ENCODE data around the gene SPRED2.

The SPRED2 gene

GRCh38 chr2:65402323-65402722 is 30.1 kb downstream of the SPRED2 start:
- no peak for DNase-seq (ENCODE audit: low read depth, low spot score)
- no peak for TF ChIP-seq CTCF (IDR thresholded peaks at IDR 0.05; ENCODE audit: low read depth, low read length)
- in situ Hi-C loops (cut with HindIII; ENCODE audit: low sequenced_read_pairs), result no loop called here
- H3K4me3 ChIP-seq (ENCODE audit: low read depth, low read length), result no peak overlapping the region

DNA sequence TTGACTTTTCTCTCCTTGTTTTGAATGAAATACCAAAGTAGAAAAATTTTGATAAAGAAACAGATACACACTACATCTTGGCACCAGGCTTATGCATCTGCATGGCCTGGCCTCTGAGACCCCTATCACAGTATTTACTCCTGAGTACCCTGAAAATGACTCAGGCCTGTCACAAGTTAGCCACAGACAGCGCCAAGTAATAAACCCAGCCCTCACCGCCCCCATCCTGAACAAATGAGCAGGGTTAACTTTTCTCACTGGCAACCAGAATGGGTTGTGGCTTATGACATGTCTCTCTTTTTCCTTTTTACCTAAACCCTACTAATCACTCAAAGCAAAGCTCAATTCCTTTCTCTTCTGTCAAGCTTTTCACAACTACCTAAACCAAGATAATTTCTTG is 35.3 kb downstream of the SPRED2 start:
- in situ Hi-C loops (cut with HindIII; ENCODE audit: low sequenced_read_pairs), result no loop called here
- no peak for TF ChIP-seq CTCF (IDR thresholded peaks at IDR 0.05; ENCODE audit: low read depth, low read length)
- peak; percentile 46 for DNase-seq (ENCODE audit: low read depth, low spot score)
- no peak overlapping the region for H3K4me3 ChIP-seq (ENCODE audit: low read depth, low read length)

DNA sequence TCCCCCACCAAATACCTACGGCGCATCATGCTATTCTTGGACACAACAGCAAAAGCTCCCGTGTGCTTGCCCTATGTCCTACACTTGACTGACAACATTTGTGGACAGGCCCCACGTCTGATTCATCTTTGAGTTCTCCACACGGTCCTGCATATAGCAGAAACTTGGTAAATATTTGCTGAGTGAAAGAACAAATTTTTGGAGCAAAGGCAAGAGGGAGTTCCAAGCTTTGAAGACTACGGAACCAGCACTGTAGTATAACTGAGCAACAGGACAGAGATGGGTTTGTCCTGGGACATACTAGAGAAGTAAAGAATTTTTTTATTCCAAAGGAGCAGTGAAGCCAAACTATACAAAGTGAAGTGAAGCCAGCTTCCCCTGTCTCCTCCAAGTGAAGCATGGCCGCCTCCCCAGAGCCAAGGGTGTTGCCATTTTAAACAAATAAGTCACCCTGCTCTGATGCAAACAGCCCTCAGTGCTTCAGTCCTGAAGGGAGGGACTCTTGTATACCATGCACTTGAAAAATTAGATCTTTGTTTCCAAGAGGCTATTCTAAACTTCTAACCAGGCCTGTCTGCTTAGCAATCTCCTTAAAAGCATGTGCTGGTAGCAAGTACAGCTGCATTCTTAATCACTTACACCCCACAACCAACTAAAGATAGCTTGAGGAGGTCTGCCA is 35.9 kb downstream of the SPRED2 start:
- in situ Hi-C loops (cut with HindIII; ENCODE audit: low sequenced_read_pairs), result no loop called here
- DNase-seq (ENCODE audit: low read depth, low spot score), result peak; percentile 49
- no peak overlapping the region for H3K4me3 ChIP-seq (ENCODE audit: low read depth, low read length)
- TF ChIP-seq CTCF (IDR thresholded peaks at IDR 0.05; ENCODE audit: low read depth, low read length), result no peak

- in situ Hi-C loops (cut with HindIII; ENCODE audit: low sequenced_read_pairs), result no loop called here
- peak; percentile 62 for DNase-seq (ENCODE audit: low read depth, low spot score)
- no peak overlapping the region for H3K4me3 ChIP-seq (ENCODE audit: low read depth, low read length)
- TF ChIP-seq CTCF (IDR thresholded peaks at IDR 0.05; ENCODE audit: low read depth, low read length), result no peak
These were observed 36.6 kb downstream of the SPRED2 start for GRCh38 chr2:65395621-65396347.

GRCh38 chr2:65393743-65394422 is 38.5 kb downstream of the SPRED2 start:
- in situ Hi-C loops (cut with HindIII; ENCODE audit: low sequenced_read_pairs), result no loop called here
- DNase-seq (ENCODE audit: low read depth, low spot score), result no peak
- H3K4me3 ChIP-seq (ENCODE audit: low read depth, low read length), result no peak overlapping the region
- no peak for TF ChIP-seq CTCF (IDR thresholded peaks at IDR 0.05; ENCODE audit: low read depth, low read length)

DNA sequence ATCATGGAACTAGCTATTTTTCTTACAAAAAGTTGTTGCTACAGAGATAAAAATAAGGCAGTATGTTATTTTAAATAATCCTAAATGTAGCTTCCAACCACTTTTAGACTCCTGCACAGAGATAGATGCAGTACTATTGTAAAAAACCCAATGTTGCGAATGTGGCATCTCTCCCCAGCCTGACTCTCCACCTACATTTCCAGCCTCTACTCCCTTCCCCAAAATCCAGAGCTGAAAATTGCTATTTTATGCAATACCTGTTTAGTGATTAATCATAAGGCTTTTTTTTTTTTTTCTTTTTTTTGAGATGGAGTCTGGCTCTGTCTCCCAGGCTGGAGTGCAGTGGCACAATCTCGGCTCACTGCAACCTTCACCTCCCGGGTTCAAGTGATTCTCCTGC is 39.4 kb downstream of the SPRED2 start:
- no peak for TF ChIP-seq CTCF (IDR thresholded peaks at IDR 0.05; ENCODE audit: low read depth, low read length)
- no peak overlapping the region for H3K4me3 ChIP-seq (ENCODE audit: low read depth, low read length)
- in situ Hi-C loops (cut with HindIII; ENCODE audit: low sequenced_read_pairs), result no loop called here
- no peak for DNase-seq (ENCODE audit: low read depth, low spot score)

Data from astrocyte of the spinal cord (primary cell).